Endodermal cell (in vitro differentiated cells): ENCODE results near the gene NETO1. TPM values are rescaled to one million over a fixed set of nuclear protein-coding genes. Genes with fewer than 3 reads are reported as not detected.

Experiments used
- DNase-seq: peaks from one replicate; pipeline ENCODE4 v3.0.0-alpha.2; 2017
- H3K27ac ChIP-seq: 2 replicates; pipeline ENCODE4 v1.5.1; 2013; ENCODE audit warnings: mild to moderate bottlenecking, low read depth, low read length, moderate library complexity
- H3K27me3 ChIP-seq: 2 replicates; pipeline ENCODE4 v1.6.1; 2013; ENCODE audit warnings: mild to moderate bottlenecking, low read length, moderate library complexity; ENCODE audit not compliant: insufficient read depth, control insufficient read depth, poor library complexity, severe bottlenecking
- H3K36me3 ChIP-seq: 2 replicates; pipeline ENCODE4 v1.7.0; 2013; ENCODE audit warnings: mild to moderate bottlenecking, low read length, moderate library complexity; ENCODE audit not compliant: control insufficient read depth, insufficient read depth
- H3K4me1 ChIP-seq: one replicate; pipeline ENCODE4 v1.7.0; 2013; ENCODE audit warnings: low read length; ENCODE audit not compliant: control insufficient read depth, insufficient read depth
- H3K4me3 ChIP-seq: 2 replicates; pipeline ENCODE4 v1.5.1; 2013; ENCODE audit warnings: mild to moderate bottlenecking, low read length, moderate library complexity
- H3K9ac ChIP-seq: 2 replicates; pipeline ENCODE4 v1.6.1; 2013; ENCODE audit warnings: mild to moderate bottlenecking, low read length, moderate library complexity; ENCODE audit not compliant: poor library complexity, severe bottlenecking; ENCODE audit errors: extremely low read depth
- H3K9me3 ChIP-seq: 2 replicates; pipeline ENCODE4 v1.6.1; 2013; ENCODE audit warnings: mild to moderate bottlenecking, low read length, moderate library complexity; ENCODE audit not compliant: control insufficient read depth
- H3K27ac Mint-ChIP-seq: 2 replicates; pipeline ENCODE4 v1.8.0; 2020; ENCODE audit warnings: mixed read lengths
- H3K27me3 Mint-ChIP-seq: 2 replicates; pipeline ENCODE4 v1.8.0; 2021; ENCODE audit warnings: mild to moderate bottlenecking, mixed read lengths; ENCODE audit not compliant: insufficient read depth
- H3K36me3 Mint-ChIP-seq: 2 replicates; pipeline ENCODE4 v1.8.0; 2020; ENCODE audit warnings: low read depth, mixed read lengths
- H3K4me1 Mint-ChIP-seq: 2 replicates; pipeline ENCODE4 v1.8.0; 2020; ENCODE audit warnings: mixed read lengths
- H3K4me3 Mint-ChIP-seq: 2 replicates; pipeline ENCODE4 v1.8.0; 2020; ENCODE audit warnings: mild to moderate bottlenecking, moderate library complexity, mixed read lengths
- H3K9me3 Mint-ChIP-seq: 2 replicates; pipeline ENCODE4 v1.8.0; 2020; ENCODE audit warnings: mild to moderate bottlenecking, mixed read lengths
- WGBS, 2 experiments: methylation state at CpG; one replicate each; pipeline versions ENCODE4 v1.1.5 to v1.1.7; 2013; ENCODE audit warnings: missing lambda C conversion rate in 2 of 2, mixed read lengths in 1 of 2; ENCODE audit not compliant: insufficient coverage in 1 of 2, insufficient read length in 1 of 2; 5-methylcytosine and 5-hydroxymethylcytosine counted together
- total RNA-seq, 2 donors: library from RNA; stranded (reverse); fragmentation: NEBNext Ultra II Directional in 1 of 2; extraction: Animal tissue kit (Norgen Biotek cat#: 25700) in 1 of 2; gene quantifications; 2 replicates in 1 of 2; 3 replicates in 1 of 2; pipeline ENCODE4 v1.2.1, GENCODE V29; 2021
- TF ChIP-seq, protein P1 (sequence below): fragments of 200-600 bp; sonication (generic); conservative IDR thresholded peaks from 2 replicates; pipeline ENCODE4 v1.5.0; 2021; ENCODE audit warnings: antibody characterized with exemption, mild to moderate bottlenecking

The NETO1 gene
- total RNA-seq, 2 donors from 2014 or later: 4.2 to 6.5 TPM

DNA sequence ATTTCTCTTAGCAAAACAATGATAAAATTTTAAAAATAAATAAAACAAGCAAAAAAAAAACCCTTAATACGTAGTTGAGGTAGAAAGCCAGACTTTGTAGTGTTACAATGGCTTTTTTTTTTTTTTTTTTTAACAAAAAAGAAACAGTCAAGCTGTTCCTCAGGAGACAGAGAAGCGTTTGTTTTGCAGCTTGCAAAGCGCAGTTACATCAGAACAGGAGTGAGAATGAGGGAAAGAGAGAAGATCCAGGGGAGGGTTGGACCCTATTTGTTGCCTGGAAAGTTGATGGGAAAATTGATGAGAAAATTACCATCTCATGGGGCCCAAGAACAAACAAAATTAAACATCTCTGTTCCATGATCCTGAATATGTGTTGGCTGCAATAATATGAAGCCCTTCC, 146.5 kb downstream of the NETO1 start:
- Mint-ChIP-seq H3K4me1 (no peaks in the 10 kb centered on the region), H3K27ac (no peak overlapping the region), H3K36me3 (no peaks in the 10 kb centered on the region), H3K4me3 (no peak overlapping the region), H3K9me3 (no peaks in the 10 kb centered on the region), H3K27me3 (peaks cover 2% of the 10 kb centered on the region)
- Histone ChIP-seq H3K9me3 (peaks cover 4% of the 10 kb centered on the region), H3K4me1 (no peaks in the 10 kb centered on the region), H3K36me3 (no peaks in the 10 kb centered on the region), H3K27me3 (no peaks in the 10 kb centered on the region), H3K9ac (no peak overlapping the region), H3K27ac (no peak overlapping the region), H3K4me3 (no peak overlapping the region)
- TF ChIP-seq, protein P1, sequence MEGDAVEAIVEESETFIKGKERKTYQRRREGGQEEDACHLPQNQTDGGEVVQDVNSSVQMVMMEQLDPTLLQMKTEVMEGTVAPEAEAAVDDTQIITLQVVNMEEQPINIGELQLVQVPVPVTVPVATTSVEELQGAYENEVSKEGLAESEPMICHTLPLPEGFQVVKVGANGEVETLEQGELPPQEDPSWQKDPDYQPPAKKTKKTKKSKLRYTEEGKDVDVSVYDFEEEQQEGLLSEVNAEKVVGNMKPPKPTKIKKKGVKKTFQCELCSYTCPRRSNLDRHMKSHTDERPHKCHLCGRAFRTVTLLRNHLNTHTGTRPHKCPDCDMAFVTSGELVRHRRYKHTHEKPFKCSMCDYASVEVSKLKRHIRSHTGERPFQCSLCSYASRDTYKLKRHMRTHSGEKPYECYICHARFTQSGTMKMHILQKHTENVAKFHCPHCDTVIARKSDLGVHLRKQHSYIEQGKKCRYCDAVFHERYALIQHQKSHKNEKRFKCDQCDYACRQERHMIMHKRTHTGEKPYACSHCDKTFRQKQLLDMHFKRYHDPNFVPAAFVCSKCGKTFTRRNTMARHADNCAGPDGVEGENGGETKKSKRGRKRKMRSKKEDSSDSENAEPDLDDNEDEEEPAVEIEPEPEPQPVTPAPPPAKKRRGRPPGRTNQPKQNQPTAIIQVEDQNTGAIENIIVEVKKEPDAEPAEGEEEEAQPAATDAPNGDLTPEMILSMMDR: no peak
- DNase-seq: no peak
- 92 to 100% methylated on average over 2 to 3 of the region's 3 CpGs for WGBS, 2 experiments

DNA sequence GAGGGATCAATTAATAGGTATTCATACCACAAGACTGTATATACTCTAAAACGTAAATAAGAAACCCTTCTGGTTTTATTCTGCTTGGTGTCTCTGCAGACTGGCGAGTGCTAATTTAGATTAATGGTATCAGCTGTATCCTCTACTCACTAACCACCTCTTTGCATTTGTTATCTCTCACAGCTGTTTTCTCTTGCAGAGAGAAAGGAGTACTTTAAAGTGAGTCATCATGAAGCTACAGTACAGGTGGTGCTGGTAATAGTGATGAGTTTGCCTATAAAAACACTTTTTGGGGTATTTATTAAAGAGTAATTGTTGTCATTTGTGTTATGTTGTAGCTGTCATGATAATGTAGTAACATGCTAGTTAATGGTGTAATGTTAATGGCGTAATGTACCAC, 147.7 kb downstream of the NETO1 start:
- no peak for DNase-seq
- Mint-ChIP-seq H3K4me3 (no peak overlapping the region), H3K27me3 (peaks cover 2% of the 10 kb centered on the region), H3K9me3 (no peaks in the 10 kb centered on the region), H3K27ac (no peak overlapping the region), H3K36me3 (no peaks in the 10 kb centered on the region), H3K4me1 (no peaks in the 10 kb centered on the region)
- H3K9me3 ChIP-seq: no peaks in the 10 kb centered on the region
- no peaks in the 10 kb centered on the region for H3K4me1 ChIP-seq
- H3K4me3 ChIP-seq: no peak overlapping the region
- no peaks in the 10 kb centered on the region for H3K36me3 ChIP-seq
- no peaks in the 10 kb centered on the region for H3K27me3 ChIP-seq
- WGBS, 2 experiments: 62% methylated on average over 3 of the region's 3 CpGs; no CpG with 5 or more reads in 1 of the 2 experiments
- H3K9ac ChIP-seq: no peak overlapping the region
- TF ChIP-seq, protein P1: no peak
- H3K27ac ChIP-seq: no peak overlapping the region

DNA sequence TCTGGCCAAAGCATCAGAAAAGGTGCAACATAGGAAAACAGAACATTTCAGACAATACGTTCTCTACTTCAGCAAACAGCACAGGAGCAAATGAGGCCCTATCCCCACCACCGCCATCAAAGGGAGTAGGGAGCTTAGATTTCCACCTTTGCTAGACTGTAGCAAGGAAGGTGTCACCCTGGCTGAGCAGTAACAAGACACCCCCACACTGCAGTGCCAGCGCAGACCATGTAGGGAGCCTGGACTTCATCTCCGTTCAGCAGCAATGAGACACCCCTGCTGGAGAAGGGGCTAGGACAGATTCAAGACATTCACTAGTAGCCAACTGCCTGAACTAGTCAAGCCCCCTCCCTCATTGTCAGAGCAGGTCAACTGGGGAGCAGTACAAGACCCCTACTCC, 163.6 kb downstream of the NETO1 start:
- no peak overlapping the region for H3K4me3 Mint-ChIP-seq
- TF ChIP-seq, protein P1: no peak

More for the DNA sequence above, 163.6 kb downstream of the NETO1 start:
- H3K9ac ChIP-seq: no peak overlapping the region
- no peaks in the 10 kb centered on the region for H3K4me1 ChIP-seq
- H3K4me3 ChIP-seq: no peak overlapping the region
- no peaks in the 10 kb centered on the region for H3K36me3 ChIP-seq
- H3K4me1 Mint-ChIP-seq: no peaks in the 10 kb centered on the region
- no peaks in the 10 kb centered on the region for H3K27me3 ChIP-seq
- H3K36me3 Mint-ChIP-seq: no peaks in the 10 kb centered on the region
- H3K27ac Mint-ChIP-seq: no peak overlapping the region
- no peaks in the 10 kb centered on the region for H3K9me3 Mint-ChIP-seq
- no peaks in the 10 kb centered on the region for H3K9me3 ChIP-seq
- WGBS, 2 experiments: 90 to 95% methylated on average over 3 to 4 of the region's 4 CpGs
- no peak for DNase-seq
- H3K27me3 Mint-ChIP-seq: no peaks in the 10 kb centered on the region
- H3K27ac ChIP-seq: no peak overlapping the region
